ENCODE results near the gene TMEM41A. TPM values are rescaled to one million over a fixed set of nuclear protein-coding genes. Genes with fewer than 3 reads are reported as not detected.

TMEM41A gene
- total RNA-seq, 1 donor from 2014 or later = 21.5 TPM

- Histone ChIP-seq H4K20me1 (ENCODE audit: insufficient read depth, low read length) (no peaks in the 10 kb centered on the region), H3K9me3 (ENCODE audit: insufficient read depth, low read depth, low read length) (no peaks in the 10 kb centered on the region), H3K4me2 (ENCODE audit: low read length) (no peak overlapping the region), H3K36me3 (ENCODE audit: insufficient read depth, low read length) (no peaks in the 10 kb centered on the region), H3K27ac (ENCODE audit: low read depth, low read length) (no peak overlapping the region), H3K79me2 (ENCODE audit: insufficient read depth, low read length) (no peaks in the 10 kb centered on the region), H3K4me1 (ENCODE audit: insufficient read depth, low read length) (peaks cover 5% of the 10 kb centered on the region), H2AFZ (ENCODE audit: low read depth, low read length) (no peak overlapping the region), H3K4me3 (ENCODE audit: insufficient read depth, low read depth, low read length) (no peak overlapping the region), H3K9ac (ENCODE audit: low read length) (no peak overlapping the region), H3K27me3 (ENCODE audit: insufficient read depth, low read length) (no peaks in the 10 kb centered on the region)
- H3K4me3 Mint-ChIP-seq (ENCODE audit: unreplicated experiment) = no peak overlapping the region
- no peak for DNase-seq (ENCODE audit: low read depth)
- peaks cover 3% of the 10 kb centered on the region for H3K27me3 Mint-ChIP-seq (ENCODE audit: low read depth, unreplicated experiment)
- TF ChIP-seq CTCF (IDR thresholded peaks at IDR 0.05; ENCODE audit: insufficient read depth, low read depth, low read length) (no peak), EZH2 (IDR thresholded peaks at IDR 0.05; ENCODE audit: insufficient read depth, low read length) (no peak)
- H3K27ac Mint-ChIP-seq (ENCODE audit: unreplicated experiment) = no peak overlapping the region
- H3K9me3 Mint-ChIP-seq (ENCODE audit: unreplicated experiment) = no peaks in the 10 kb centered on the region
- peaks cover 7% of the 10 kb centered on the region for H3K4me1 Mint-ChIP-seq (ENCODE audit: low read depth, unreplicated experiment)
- FAIRE-seq = no peak
- no peaks in the 10 kb centered on the region for H3K36me3 Mint-ChIP-seq (ENCODE audit: low read depth, unreplicated experiment)
Observed at GRCh38 chr3:185532901-185533300, 34.1 kb upstream of the TMEM41A start.

- Histone ChIP-seq H3K4me2 (ENCODE audit: low read length) (no peak overlapping the region), H3K79me2 (ENCODE audit: insufficient read depth, low read length) (no peaks in the 10 kb centered on the region), H3K4me3 (ENCODE audit: insufficient read depth, low read depth, low read length) (no peak overlapping the region), H3K27ac (ENCODE audit: low read depth, low read length) (no peak overlapping the region), H3K27me3 (ENCODE audit: insufficient read depth, low read length) (no peaks in the 10 kb centered on the region), H2AFZ (ENCODE audit: low read depth, low read length) (no peak overlapping the region), H3K9ac (ENCODE audit: low read length) (no peak overlapping the region), H3K36me3 (ENCODE audit: insufficient read depth, low read length) (no peaks in the 10 kb centered on the region), H3K4me1 (ENCODE audit: insufficient read depth, low read length) (no peaks in the 10 kb centered on the region), H3K9me3 (ENCODE audit: insufficient read depth, low read depth, low read length) (no peaks in the 10 kb centered on the region), H4K20me1 (ENCODE audit: insufficient read depth, low read length) (no peaks in the 10 kb centered on the region)
- Mint-ChIP-seq H3K9me3 (ENCODE audit: unreplicated experiment) (no peaks in the 10 kb centered on the region), H3K4me3 (ENCODE audit: unreplicated experiment) (no peak overlapping the region), H3K27ac (ENCODE audit: unreplicated experiment) (no peak overlapping the region), H3K27me3 (ENCODE audit: low read depth, unreplicated experiment) (peaks cover 3% of the 10 kb centered on the region), H3K36me3 (ENCODE audit: low read depth, unreplicated experiment) (peaks cover under 1% of the 10 kb centered on the region), H3K4me1 (ENCODE audit: low read depth, unreplicated experiment) (no peaks in the 10 kb centered on the region)
- no peak for FAIRE-seq
- TF ChIP-seq CTCF (IDR thresholded peaks at IDR 0.05; ENCODE audit: insufficient read depth, low read depth, low read length) (no peak), EZH2 (IDR thresholded peaks at IDR 0.05; ENCODE audit: insufficient read depth, low read length) (no peak)
- DNase-seq (ENCODE audit: low read depth) = no peak
Observed at GRCh38 chr3:185530856-185531255, 32.0 kb upstream of the TMEM41A start.

GRCh38 chr3:185528532-185528931, 29.7 kb upstream of the TMEM41A start:
- Mint-ChIP-seq H3K27ac (ENCODE audit: unreplicated experiment) (no peak overlapping the region), H3K4me1 (ENCODE audit: low read depth, unreplicated experiment) (no peaks in the 10 kb centered on the region), H3K27me3 (ENCODE audit: low read depth, unreplicated experiment) (peaks cover 5% of the 10 kb centered on the region), H3K36me3 (ENCODE audit: low read depth, unreplicated experiment) (peaks cover 2% of the 10 kb centered on the region), H3K4me3 (ENCODE audit: unreplicated experiment) (no peak overlapping the region), H3K9me3 (ENCODE audit: unreplicated experiment) (no peaks in the 10 kb centered on the region)
- FAIRE-seq = no peak
- H2AFZ ChIP-seq (ENCODE audit: low read depth, low read length) = no peak overlapping the region
- H3K36me3 ChIP-seq (ENCODE audit: insufficient read depth, low read length) = no peaks in the 10 kb centered on the region
- no peak for DNase-seq (ENCODE audit: low read depth)
- H3K79me2 ChIP-seq (ENCODE audit: insufficient read depth, low read length) = no peaks in the 10 kb centered on the region
- no peaks in the 10 kb centered on the region for H3K9me3 ChIP-seq (ENCODE audit: insufficient read depth, low read depth, low read length)
- no peak overlapping the region for H3K9ac ChIP-seq (ENCODE audit: low read length)
- H3K4me1 ChIP-seq (ENCODE audit: insufficient read depth, low read length) = no peaks in the 10 kb centered on the region
- H3K27me3 ChIP-seq (ENCODE audit: insufficient read depth, low read length) = peaks cover 5% of the 10 kb centered on the region
- TF ChIP-seq CTCF (IDR thresholded peaks at IDR 0.05; ENCODE audit: insufficient read depth, low read depth, low read length) = no peak
- TF ChIP-seq EZH2 (IDR thresholded peaks at IDR 0.05; ENCODE audit: insufficient read depth, low read length) = no peak
- no peaks in the 10 kb centered on the region for H4K20me1 ChIP-seq (ENCODE audit: insufficient read depth, low read length)
- H3K27ac ChIP-seq (ENCODE audit: low read depth, low read length) = no peak overlapping the region
- H3K4me2 ChIP-seq (ENCODE audit: low read length) = no peak overlapping the region
- H3K4me3 ChIP-seq (ENCODE audit: insufficient read depth, low read depth, low read length) = no peak overlapping the region
